WTC11 (cell line): ENCODE measurements around the gene RPL41.

Experiments
- CTCF ChIP-seq: fragments of 200-600 bp; IDR thresholded peaks from 2 replicates; pipeline ENCODE4 v1.8.0; 2022; ENCODE audit warnings: antibody characterized with exemption
- TF ChIP-seq, protein P1 (sequence below): sonication (generic); formaldehyde crosslinking; conservative IDR thresholded peaks from 2 replicates; pipeline ENCODE4 v1.8.1; 2022; ENCODE audit warnings: mild to moderate bottlenecking, missing genetic modification reagents
- TF ChIP-seq, protein P2 (sequence below): sonication (generic); formaldehyde crosslinking; conservative IDR thresholded peaks from 2 replicates; pipeline ENCODE4 v1.8.1; 2023; ENCODE audit warnings: mild to moderate bottlenecking, low read depth, missing genetic modification reagents, moderate library complexity

- no peak for TF ChIP-seq CTCF
- TF ChIP-seq, protein P1, sequence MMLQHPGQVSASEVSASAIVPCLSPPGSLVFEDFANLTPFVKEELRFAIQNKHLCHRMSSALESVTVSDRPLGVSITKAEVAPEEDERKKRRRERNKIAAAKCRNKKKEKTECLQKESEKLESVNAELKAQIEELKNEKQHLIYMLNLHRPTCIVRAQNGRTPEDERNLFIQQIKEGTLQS (CRISPR knock-in tag) = no peak
- TF ChIP-seq, protein P2, sequence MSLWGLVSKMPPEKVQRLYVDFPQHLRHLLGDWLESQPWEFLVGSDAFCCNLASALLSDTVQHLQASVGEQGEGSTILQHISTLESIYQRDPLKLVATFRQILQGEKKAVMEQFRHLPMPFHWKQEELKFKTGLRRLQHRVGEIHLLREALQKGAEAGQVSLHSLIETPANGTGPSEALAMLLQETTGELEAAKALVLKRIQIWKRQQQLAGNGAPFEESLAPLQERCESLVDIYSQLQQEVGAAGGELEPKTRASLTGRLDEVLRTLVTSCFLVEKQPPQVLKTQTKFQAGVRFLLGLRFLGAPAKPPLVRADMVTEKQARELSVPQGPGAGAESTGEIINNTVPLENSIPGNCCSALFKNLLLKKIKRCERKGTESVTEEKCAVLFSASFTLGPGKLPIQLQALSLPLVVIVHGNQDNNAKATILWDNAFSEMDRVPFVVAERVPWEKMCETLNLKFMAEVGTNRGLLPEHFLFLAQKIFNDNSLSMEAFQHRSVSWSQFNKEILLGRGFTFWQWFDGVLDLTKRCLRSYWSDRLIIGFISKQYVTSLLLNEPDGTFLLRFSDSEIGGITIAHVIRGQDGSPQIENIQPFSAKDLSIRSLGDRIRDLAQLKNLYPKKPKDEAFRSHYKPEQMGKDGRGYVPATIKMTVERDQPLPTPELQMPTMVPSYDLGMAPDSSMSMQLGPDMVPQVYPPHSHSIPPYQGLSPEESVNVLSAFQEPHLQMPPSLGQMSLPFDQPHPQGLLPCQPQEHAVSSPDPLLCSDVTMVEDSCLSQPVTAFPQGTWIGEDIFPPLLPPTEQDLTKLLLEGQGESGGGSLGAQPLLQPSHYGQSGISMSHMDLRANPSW = no peak
These were observed 2.4 kb downstream of the RPL41 start for GRCh38 chr12:56118688-56119357.
